CD4-positive, alpha-beta T cell treated with Interleukin-12 subunit alpha and Interleukin-12 subunit beta, for 1 hour (primary cell): ENCODE measurements around the gene FZR1.
"Not testable (repeated sequence)": the region's sequence is repeated elsewhere in the genome, so short reads cannot be mapped to it uniquely, and the experiment has no call there.

Source experiments
- DNase-seq: peaks from one replicate; pipeline ENCODE4 v3.0.0-alpha.2; 2020

FZR1 gene

GRCh38 chr19:3516675-3517207 is 10.6 kb downstream of the FZR1 start:
- DNase-seq, result peak; percentile 61

GRCh38 chr19:3517638-3518037 is 11.5 kb downstream of the FZR1 start:
- no peak for DNase-seq

- DNase-seq, result no peak
Measured at GRCh38 chr19:3518255-3518654, 12.1 kb downstream of the FZR1 start.

- no peak for DNase-seq
Measured at GRCh38 chr19:3518659-3519058, 12.5 kb downstream of the FZR1 start.

GRCh38 chr19:3519126-3519525 is 13.0 kb downstream of the FZR1 start:
- DNase-seq, result no peak

GRCh38 chr19:3520166-3521103 is 14.3 kb downstream of the FZR1 start:
- no peak for DNase-seq

GRCh38 chr19:3521104-3521445 is 15.0 kb downstream of the FZR1 start:
- DNase-seq, result no peak

GRCh38 chr19:3522421-3523360 is 16.6 kb downstream of the FZR1 start:
- DNase-seq, result no peak

GRCh38 chr19:3523361-3524077 is 17.4 kb downstream of the FZR1 start:
- DNase-seq, result no peak

GRCh38 chr19:3524078-3524842 is 18.1 kb downstream of the FZR1 start:
- DNase-seq, result no peak

GRCh38 chr19:3524904-3525451 is 18.9 kb downstream of the FZR1 start:
- DNase-seq, result no peak

GRCh38 chr19:3526507-3527237 is 20.6 kb downstream of the FZR1 start:
- no peak for DNase-seq

GRCh38 chr19:3527238-3527910 is 21.3 kb downstream of the FZR1 start:
- DNase-seq, result no peak

- no peak for DNase-seq
Measured at GRCh38 chr19:3528080-3528479, 22.0 kb downstream of the FZR1 start.

GRCh38 chr19:3528539-3529211 is 22.6 kb downstream of the FZR1 start:
- DNase-seq, result no peak

GRCh38 chr19:3529299-3529698 is 23.2 kb downstream of the FZR1 start:
- not testable (repeated sequence) for DNase-seq

GRCh38 chr19:3530389-3530788 is 24.3 kb downstream of the FZR1 start:
- DNase-seq, result no peak

GRCh38 chr19:3531716-3532115 is 25.6 kb downstream of the FZR1 start:
- no peak for DNase-seq

- no peak for DNase-seq
Measured at GRCh38 chr19:3532154-3532786, 26.2 kb downstream of the FZR1 start.
